ENCODE measurements around the gene TMEM45A.
"Not testable (repeated sequence)": the region's sequence is repeated elsewhere in the genome, so short reads cannot be mapped to it uniquely, and the experiment has no call there.

The TMEM45A gene

GRCh38 chr3:100580147-100580546, 87.7 kb downstream of the TMEM45A start:
- DNase-seq: no peak

GRCh38 chr3:100581650-100582049, 89.2 kb downstream of the TMEM45A start:
- DNase-seq: no peak

GRCh38 chr3:100582157-100582556, 89.7 kb downstream of the TMEM45A start:
- DNase-seq: not testable (repeated sequence)

GRCh38 chr3:100584101-100584660, 91.8 kb downstream of the TMEM45A start:
- no peak for DNase-seq

- DNase-seq: no peak
Measured at GRCh38 chr3:100586832-100587231, 94.4 kb downstream of the TMEM45A start.

- DNase-seq: no peak
Measured at GRCh38 chr3:100588251-100588650, 95.8 kb downstream of the TMEM45A start.

- DNase-seq: peak; percentile 70
Measured at GRCh38 chr3:100590114-100590839, 97.9 kb downstream of the TMEM45A start.

GRCh38 chr3:100590840-100591147, 98.4 kb downstream of the TMEM45A start:
- DNase-seq: no peak

- no peak for DNase-seq
Measured at GRCh38 chr3:100591411-100591810, 99.0 kb downstream of the TMEM45A start.

- no peak for DNase-seq
Measured at GRCh38 chr3:100600181-100601042, 108.0 kb downstream of the TMEM45A start.

GRCh38 chr3:100602506-100603444, 110.4 kb downstream of the TMEM45A start:
- no peak for DNase-seq

GRCh38 chr3:100603469-100603868, 111.0 kb downstream of the TMEM45A start:
- no peak for DNase-seq

GRCh38 chr3:100605358-100605757, 112.9 kb downstream of the TMEM45A start:
- DNase-seq: no peak

- DNase-seq: no peak
Measured at GRCh38 chr3:100606894-100607512, 114.6 kb downstream of the TMEM45A start.

GRCh38 chr3:100609305-100609704, 116.9 kb downstream of the TMEM45A start, which contains the start of gene ADGRG7:
Gene ADGRG7 (plus strand): TSS chr3:100609601. CDS start chr3:100609857, 256 bp downstream.
- no peak for DNase-seq

- DNase-seq: no peak
Measured at GRCh38 chr3:100609963-100610362, 117.5 kb downstream of the TMEM45A start.

- no peak for DNase-seq
Measured at GRCh38 chr3:100611221-100611620, 118.8 kb downstream of the TMEM45A start.

GRCh38 chr3:100613721-100614390, 121.4 kb downstream of the TMEM45A start:
- no peak for DNase-seq

- DNase-seq: no peak
Measured at GRCh38 chr3:100614941-100615340, 122.5 kb downstream of the TMEM45A start.

GRCh38 chr3:100615684-100616083, 123.3 kb downstream of the TMEM45A start:
- DNase-seq: no peak

GRCh38 chr3:100621251-100621650, 128.8 kb downstream of the TMEM45A start:
- DNase-seq: no peak
